HepG2 (cell line): ENCODE measurements around the gene GPX2. TPM values are rescaled to one million over a fixed set of nuclear protein-coding genes. Genes with fewer than 3 reads are reported as not detected.

Source experiments
- ATF7 ChIP-seq, 2 experiments: fragments of 450-650 bp in 1 of 2; sonication (generic) in 1 of 2; formaldehyde crosslinking in 1 of 2; IDR thresholded peaks; 2 replicates each; pipeline versions ENCODE4 v1.4.0 to v1.6.1; 2016 to 2020; ENCODE audit warnings: antibody characterized with exemption in 1 of 2, mild to moderate bottlenecking in 1 of 2, missing genetic modification reagents in 1 of 2
- EED ChIP-seq: sonication (generic); formaldehyde crosslinking; IDR thresholded peaks from 2 replicates; pipeline ENCODE4 v1.5.0; 2020; ENCODE audit warnings: mild to moderate bottlenecking, missing genetic modification reagents
- HMGXB3 ChIP-seq: sonication (generic); formaldehyde crosslinking; IDR thresholded peaks from 2 replicates; pipeline ENCODE4 v1.4.0; 2020; ENCODE audit warnings: missing genetic modification reagents, borderline replicate concordance
- KDM4B ChIP-seq: sonication (generic); formaldehyde crosslinking; IDR thresholded peaks from 2 replicates; pipeline ENCODE4 v1.4.0; 2020; ENCODE audit warnings: missing genetic modification reagents
- MIXL1 ChIP-seq: IDR thresholded peaks from 2 replicates; pipeline ENCODE4 v1.6.1; 2016
- PBX2 ChIP-seq: IDR thresholded peaks from 2 replicates; pipeline ENCODE4 v1.6.1; 2016; ENCODE audit warnings: control low read depth
- PPARG ChIP-seq: conservative IDR thresholded peaks from 2 replicates; pipeline ENCODE4 v1.6.1; 2016; ENCODE audit warnings: missing biosample characterization, missing genetic modification reagents
- TEAD2 ChIP-seq: sonication (generic); formaldehyde crosslinking; IDR thresholded peaks from 2 replicates; pipeline ENCODE4 v1.9.0; 2021; ENCODE audit warnings: missing genetic modification reagents
- TFDP1 ChIP-seq: IDR thresholded peaks from 2 replicates; pipeline ENCODE4 v1.6.1; 2016; ENCODE audit warnings: missing compliant biosample characterization, missing genetic modification reagents, borderline replicate concordance
- TFE3 ChIP-seq: IDR thresholded peaks from 2 replicates; pipeline ENCODE4 v1.6.1; 2016
- ZBTB3 ChIP-seq: sonication (generic); formaldehyde crosslinking; IDR thresholded peaks from 2 replicates; pipeline ENCODE4 v1.4.0; 2020; ENCODE audit warnings: low read depth, mild to moderate bottlenecking, moderate library complexity, missing genetic modification reagents, borderline replicate concordance
- ZNF276 ChIP-seq: sonication (generic); formaldehyde crosslinking; IDR thresholded peaks from 2 replicates; pipeline ENCODE4 v1.4.0; 2020; ENCODE audit warnings: mild to moderate bottlenecking, low read depth, missing genetic modification reagents
- ZNF350 ChIP-seq: sonication (generic); formaldehyde crosslinking; IDR thresholded peaks from 2 replicates; pipeline ENCODE4 v1.4.0; 2020; ENCODE audit warnings: mild to moderate bottlenecking, low read depth, missing genetic modification reagents, borderline replicate concordance
- ZNF614 ChIP-seq: IDR thresholded peaks from 2 replicates; pipeline ENCODE4 v1.6.1; 2018; ENCODE audit warnings: missing biosample characterization, missing genetic modification reagents, inconsistent platforms, borderline replicate concordance
- ZNF709 ChIP-seq: sonication (generic); formaldehyde crosslinking; IDR thresholded peaks from 2 replicates; pipeline ENCODE4 v1.5.0; 2020; ENCODE audit warnings: mild to moderate bottlenecking, missing genetic modification reagents
- ZNF761 ChIP-seq: sonication (generic); formaldehyde crosslinking; conservative IDR thresholded peaks from 2 replicates; pipeline ENCODE4 v1.4.0; 2020; ENCODE audit warnings: mild to moderate bottlenecking, missing genetic modification reagents
- ZNF784 ChIP-seq: sonication (generic); formaldehyde crosslinking; IDR thresholded peaks from 2 replicates; pipeline ENCODE4 v1.5.1; 2020; ENCODE audit warnings: missing genetic modification reagents, mild to moderate bottlenecking, borderline replicate concordance
- polyA plus RNA-seq, 8 experiments: library from polyadenylated mRNA; depleted of rRNA in 3 of 8; stranded (reverse) in 7 of 8; unstranded in 1 of 8; fragments of >200 nt; fragmentation: Illumina TruSeq in 4 of 8; extraction: Trizol in 4 of 8; gene quantifications; 2 replicates each; pipeline versions ENCODE4 v1.2.1 to v1.2.3, GENCODE V29; 2011 to 2016; ENCODE audit warnings: low read depth in 4 of 8, missing spikeins in 1 of 8, mixed read lengths in 1 of 8; ENCODE audit not compliant: insufficient read depth in 1 of 8
- total RNA-seq, 5 experiments: library from RNA; depleted of rRNA; stranded (reverse); fragments of >200 nt; fragmentation: Illumina TruSeq; extraction: Trizol; gene quantifications; 2 replicates each; pipeline ENCODE4 v1.2.3, GENCODE V29; 2016; ENCODE audit warnings: low read depth in 1 of 5

GPX2 gene
- total and polyA plus RNA-seq, 2 of the 13 experiments (the other 11 are each of a cell fraction or from before 2014, with no cell fraction given): 526 to 674 TPM

- TF ChIP-seq HMGXB3 (CRISPR knock-in tag): no peak
- TF ChIP-seq ZNF761 (CRISPR knock-in tag): peak; percentile 71; the same call in 1 of the 2 replicates
- TF ChIP-seq ZNF709: no peak
- TF ChIP-seq ZNF276: 0 out of 2 replicates have a peak, but pooled peaks have one; percentile 43
- TF ChIP-seq ZNF350: peak; percentile 25; the same call in 1 of the 2 replicates
- no peak for TF ChIP-seq EED
- TF ChIP-seq ZBTB3 (CRISPR knock-in tag): 0 out of 2 replicates have a peak, but pooled peaks have one; percentile 31
- TF ChIP-seq MIXL1 (CRISPR knock-in tag): 0 out of 2 replicates have a peak, but pooled peaks have one; percentile 6
- TF ChIP-seq TFE3 (CRISPR knock-in tag): no peak
- TF ChIP-seq KDM4B (CRISPR knock-in tag): no peak; the same call in 1 of the 2 replicates
- no peak for TF ChIP-seq PBX2 (CRISPR knock-in tag)
- TF ChIP-seq TEAD2 (CRISPR knock-in tag): no peak
- peak; percentile 3; the same call in 1 of the 2 replicates for TF ChIP-seq ZNF614 (CRISPR knock-in tag)
- 0 out of 2 replicates have a peak, but pooled peaks have one; percentile 9 for TF ChIP-seq TFDP1 (CRISPR knock-in tag)
- 0 out of 2 replicates have a peak, but pooled peaks have one; percentile 46 for TF ChIP-seq ZNF784 (CRISPR knock-in tag)
- TF ChIP-seq PPARG (CRISPR knock-in tag): peak; percentile 3; the same call in 1 of the 2 replicates
- TF ChIP-seq ATF7 (IDR thresholded peaks at IDR 0.05): no peak
- 0 out of 2 replicates have a peak, but pooled peaks have one; percentile 32 for TF ChIP-seq ATF7 (CRISPR knock-in tag; IDR thresholded peaks at IDR 0.05)
These were observed 6.2 kb upstream of the GPX2 start (continued) for GRCh38 chr14:64948612-64949210.
